Measurements from ENCODE around the gene ATP6V1C2.

The ATP6V1C2 gene

DNA sequence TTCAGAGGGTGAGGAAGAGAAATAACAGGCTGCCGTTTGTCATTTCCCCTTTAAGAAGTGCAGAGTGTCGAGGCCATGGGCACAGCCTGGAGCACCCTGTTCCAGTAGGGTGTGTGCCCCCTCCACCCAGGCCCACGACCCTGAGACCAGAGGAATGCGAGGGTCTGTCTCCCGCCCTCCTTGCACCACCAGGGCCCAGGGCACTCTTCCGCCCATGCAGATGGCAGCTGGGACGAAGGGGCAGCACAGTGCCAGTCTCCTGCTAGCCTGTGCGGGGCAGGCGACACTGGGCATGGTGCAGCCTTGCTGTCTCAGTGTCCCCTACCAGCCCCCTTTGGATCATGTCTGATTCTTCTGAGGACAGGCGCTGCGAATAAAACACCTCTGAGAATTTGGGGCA lies 106.9 kb downstream of the ATP6V1C2 start:
- H3K79me2 ChIP-seq (ENCODE audit: low read length), result no peaks in the 10 kb centered on the region
- H3K4me1 ChIP-seq (ENCODE audit: low read length), result 0 out of 2 replicates have a peak, but pooled peaks cover 3% of the 10 kb centered on the region
- H3K36me3 ChIP-seq (replicated peaks; ENCODE audit: insufficient read depth, low read length), result no peaks in the 10 kb centered on the region
- no peak for DNase-seq
- H3K9ac ChIP-seq (ENCODE audit: low read length), result no peak overlapping the region
- TF ChIP-seq EZH2phosphoT487 (IDR thresholded peaks at IDR 0.05; ENCODE audit: low read length) (no peak), EZH2 (optimal IDR thresholded peaks at IDR 0.05; ENCODE audit: low read depth, low read length) (no peak)
- TF ChIP-seq, protein P1, sequence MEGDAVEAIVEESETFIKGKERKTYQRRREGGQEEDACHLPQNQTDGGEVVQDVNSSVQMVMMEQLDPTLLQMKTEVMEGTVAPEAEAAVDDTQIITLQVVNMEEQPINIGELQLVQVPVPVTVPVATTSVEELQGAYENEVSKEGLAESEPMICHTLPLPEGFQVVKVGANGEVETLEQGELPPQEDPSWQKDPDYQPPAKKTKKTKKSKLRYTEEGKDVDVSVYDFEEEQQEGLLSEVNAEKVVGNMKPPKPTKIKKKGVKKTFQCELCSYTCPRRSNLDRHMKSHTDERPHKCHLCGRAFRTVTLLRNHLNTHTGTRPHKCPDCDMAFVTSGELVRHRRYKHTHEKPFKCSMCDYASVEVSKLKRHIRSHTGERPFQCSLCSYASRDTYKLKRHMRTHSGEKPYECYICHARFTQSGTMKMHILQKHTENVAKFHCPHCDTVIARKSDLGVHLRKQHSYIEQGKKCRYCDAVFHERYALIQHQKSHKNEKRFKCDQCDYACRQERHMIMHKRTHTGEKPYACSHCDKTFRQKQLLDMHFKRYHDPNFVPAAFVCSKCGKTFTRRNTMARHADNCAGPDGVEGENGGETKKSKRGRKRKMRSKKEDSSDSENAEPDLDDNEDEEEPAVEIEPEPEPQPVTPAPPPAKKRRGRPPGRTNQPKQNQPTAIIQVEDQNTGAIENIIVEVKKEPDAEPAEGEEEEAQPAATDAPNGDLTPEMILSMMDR (IDR thresholded peaks at IDR 0.05; ENCODE audit: low read length), result no peak
- H2AFZ ChIP-seq (ENCODE audit: low read length), result no peak overlapping the region
- no peaks in the 10 kb centered on the region for H3K9me3 ChIP-seq (replicated peaks; ENCODE audit: insufficient read depth, low read length)
- no peaks in the 10 kb centered on the region for H4K20me1 ChIP-seq (ENCODE audit: insufficient read depth, low read length)
- no peak overlapping the region for H3K27ac ChIP-seq (ENCODE audit: low read length)
- no peaks in the 10 kb centered on the region for H3F3A ChIP-seq (ENCODE audit: insufficient read depth, low read length)
- H3K4me2 ChIP-seq (ENCODE audit: low read depth, low read length), result no peak overlapping the region
- H3K9me2 ChIP-seq (replicated peaks; ENCODE audit: insufficient read depth, low read length), result no peaks in the 10 kb centered on the region
- H3K27me3 ChIP-seq (replicated peaks; ENCODE audit: insufficient read depth, low read length), result peaks cover 24% of the 10 kb centered on the region
- H3K4me3 ChIP-seq (ENCODE audit: low read length), result no peak overlapping the region

DNA sequence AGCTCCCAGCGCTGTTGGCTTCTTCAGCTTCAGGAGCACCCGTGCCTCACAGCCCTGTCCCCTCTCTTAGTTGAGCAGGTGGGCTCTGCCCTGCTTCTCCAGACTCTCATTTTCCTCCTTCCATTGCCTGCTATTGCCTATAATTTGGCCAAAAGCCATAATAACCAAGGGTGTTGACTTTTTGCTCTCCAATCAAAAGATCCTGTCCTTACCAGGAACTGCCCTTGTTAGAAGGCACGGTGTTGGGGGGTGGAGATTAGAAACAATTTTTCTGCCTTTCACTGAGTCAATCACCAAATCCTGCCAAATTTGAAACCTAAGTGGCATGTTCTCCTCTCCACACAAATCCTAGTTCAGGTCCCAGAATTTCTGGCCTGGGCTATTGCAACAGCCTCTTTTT lies 107.9 kb downstream of the ATP6V1C2 start:
- Histone ChIP-seq H3K27ac (ENCODE audit: low read length) (no peak overlapping the region), H3K9me2 (replicated peaks; ENCODE audit: insufficient read depth, low read length) (no peaks in the 10 kb centered on the region), H3F3A (ENCODE audit: insufficient read depth, low read length) (no peaks in the 10 kb centered on the region), H3K36me3 (replicated peaks; ENCODE audit: insufficient read depth, low read length) (no peaks in the 10 kb centered on the region), H4K20me1 (ENCODE audit: insufficient read depth, low read length) (no peaks in the 10 kb centered on the region), H3K4me2 (ENCODE audit: low read depth, low read length) (no peak overlapping the region), H3K9me3 (replicated peaks; ENCODE audit: insufficient read depth, low read length) (no peaks in the 10 kb centered on the region), H3K79me2 (ENCODE audit: low read length) (no peaks in the 10 kb centered on the region), H3K27me3 (replicated peaks; ENCODE audit: insufficient read depth, low read length) (peaks cover 24% of the 10 kb centered on the region), H2AFZ (ENCODE audit: low read length) (no peak overlapping the region), H3K9ac (ENCODE audit: low read length) (no peak overlapping the region), H3K4me1 (ENCODE audit: low read length) (0 out of 2 replicates have a peak, but pooled peaks cover 3% of the 10 kb centered on the region), H3K4me3 (ENCODE audit: low read length) (no peak overlapping the region)
- TF ChIP-seq EZH2 (optimal IDR thresholded peaks at IDR 0.05; ENCODE audit: low read depth, low read length) (no peak), EZH2phosphoT487 (IDR thresholded peaks at IDR 0.05; ENCODE audit: low read length) (no peak)
- TF ChIP-seq, protein P1 (IDR thresholded peaks at IDR 0.05; ENCODE audit: low read length), result no peak
- no peak for DNase-seq

DNA sequence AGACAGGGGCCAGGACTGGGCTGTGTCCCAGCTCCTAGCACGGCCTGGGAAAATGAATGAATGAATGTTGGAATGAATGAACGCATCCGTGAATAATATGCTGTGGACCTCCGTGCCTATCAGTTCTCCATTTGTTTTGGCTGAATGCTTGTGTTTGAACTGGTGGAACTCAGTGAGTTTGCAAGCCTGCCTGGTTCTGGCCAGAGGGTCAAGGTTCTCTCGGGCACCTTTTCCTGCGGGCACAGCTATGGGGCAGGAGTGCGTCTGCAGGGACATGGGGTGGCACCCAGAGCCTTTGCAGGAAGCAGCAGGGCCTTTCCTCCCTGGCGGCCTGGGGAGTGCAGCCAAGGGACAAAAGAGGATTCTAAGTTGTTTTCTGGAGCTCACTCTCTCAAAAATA lies 108.8 kb downstream of the ATP6V1C2 start:
- Histone ChIP-seq H3K27me3 (replicated peaks; ENCODE audit: insufficient read depth, low read length) (peaks cover 24% of the 10 kb centered on the region), H3K4me1 (ENCODE audit: low read length) (0 out of 2 replicates have a peak, but pooled peaks cover 3% of the 10 kb centered on the region)

More for the DNA sequence above, 108.8 kb downstream of the ATP6V1C2 start:
- Histone ChIP-seq H3K9me3 (replicated peaks; ENCODE audit: insufficient read depth, low read length) (no peaks in the 10 kb centered on the region), H4K20me1 (ENCODE audit: insufficient read depth, low read length) (no peaks in the 10 kb centered on the region), H3K4me3 (ENCODE audit: low read length) (no peak overlapping the region), H3K79me2 (ENCODE audit: low read length) (no peaks in the 10 kb centered on the region), H3K4me2 (ENCODE audit: low read depth, low read length) (no peak overlapping the region), H3K27ac (ENCODE audit: low read length) (no peak overlapping the region), H3K9ac (ENCODE audit: low read length) (no peak overlapping the region), H3F3A (ENCODE audit: insufficient read depth, low read length) (no peaks in the 10 kb centered on the region), H3K9me2 (replicated peaks; ENCODE audit: insufficient read depth, low read length) (no peaks in the 10 kb centered on the region), H3K36me3 (replicated peaks; ENCODE audit: insufficient read depth, low read length) (no peaks in the 10 kb centered on the region), H2AFZ (ENCODE audit: low read length) (no peak overlapping the region)
- no peak for TF ChIP-seq EZH2phosphoT487 (IDR thresholded peaks at IDR 0.05; ENCODE audit: low read length)
- TF ChIP-seq, protein P1 (IDR thresholded peaks at IDR 0.05; ENCODE audit: low read length), result no peak
- no peak for DNase-seq

Data from MM.1S (cell line).